IMR-90 (cell line): ENCODE data around the gene RNF180. TPM values are rescaled to one million over a fixed set of nuclear protein-coding genes. Genes with fewer than 3 reads are reported as not detected.

ENCODE experiments used
- ATAC-seq: fragments of 200-7000 bp; cut with Tn5 transposase; 2 replicates; pipeline ENCODE4 v1.9.1; 2020; ENCODE audit warnings: low read depth, mild to moderate bottlenecking, moderate library complexity
- BruUV-seq: library from RNA; stranded (reverse); fragments of 400-500 nt; replicated peaks from 2 replicates; lab custom pipeline; 2021; lab: Mats Ljungman, UMichigan
- CTCF ChIA-PET: fragments of 300-600 bp; formaldehyde crosslinking; extraction: SDS; loops from one replicate; lab custom pipeline; 2021; ENCODE audit warnings: antibody characterized with exemption; lab: Yijun Ruan, JAX
- POLR2A ChIA-PET: fragments of 300-600 bp; sonication (Branson Sonifier 250); formaldehyde crosslinking; loops from one replicate; lab custom pipeline; 2022; ENCODE audit warnings: antibody characterized with exemption; ENCODE audit not compliant: unreplicated experiment; lab: Charles Lee
- DNase-seq: peaks from one replicate; pipeline ENCODE4 v3.0.0; 2013
- H2AFZ ChIP-seq: replicated peaks from 2 replicates; pipeline ENCODE3; 2013; ENCODE audit warnings: low read length, mild to moderate bottlenecking; ENCODE audit not compliant: poor library complexity
- H2AK5ac ChIP-seq: 2 replicates; pipeline ENCODE4 v1.6.1; 2013; ENCODE audit warnings: low read depth, low read length, inconsistent platforms
- H2AK9ac ChIP-seq: replicated peaks from 2 replicates; pipeline ENCODE3; 2013; ENCODE audit warnings: mild to moderate bottlenecking, low read depth, low read length, moderate library complexity; ENCODE audit not compliant: poor library complexity
- H2BK120ac ChIP-seq: 2 replicates; pipeline ENCODE4 v1.6.1; 2013; ENCODE audit warnings: low read depth, low read length, inconsistent platforms
- H2BK15ac ChIP-seq: 3 replicates; pipeline ENCODE4 v1.6.1; 2013; ENCODE audit warnings: low read depth, low read length, inconsistent platforms
- H2BK20ac ChIP-seq: 2 replicates; pipeline ENCODE4 v1.6.1; 2013; ENCODE audit warnings: low read depth, mild to moderate bottlenecking, inconsistent platforms, low read length, moderate library complexity
- H2BK5ac ChIP-seq: 2 replicates; pipeline ENCODE4 v1.6.1; 2013; ENCODE audit warnings: mild to moderate bottlenecking, low read depth, low read length, inconsistent platforms; ENCODE audit not compliant: poor library complexity, severe bottlenecking
- H3K14ac ChIP-seq: replicated peaks from 2 replicates; pipeline ENCODE4 v1.6.1; 2013; ENCODE audit warnings: low read depth, low read length, inconsistent platforms
- H3K18ac ChIP-seq: 2 replicates; pipeline ENCODE4 v1.6.1; 2013; ENCODE audit warnings: low read depth, low read length, control low read depth
- H3K23ac ChIP-seq: 2 replicates; pipeline ENCODE4 v1.6.1; 2013; ENCODE audit warnings: low read depth, low read length, inconsistent platforms
- H3K27ac ChIP-seq: 2 replicates; pipeline ENCODE4 v1.5.1; 2013; ENCODE audit warnings: mild to moderate bottlenecking, control low read depth, low read length; ENCODE audit not compliant: insufficient read depth
- H3K27me3 ChIP-seq: 2 replicates; pipeline ENCODE4 v1.6.1; 2013; ENCODE audit warnings: low read length; ENCODE audit not compliant: control insufficient read depth, insufficient read depth
- H3K36me3 ChIP-seq: 2 replicates; pipeline ENCODE4 v1.6.1; 2013; ENCODE audit warnings: low read length, mixed read lengths; ENCODE audit not compliant: control insufficient read depth, insufficient read depth
- H3K4ac ChIP-seq: 2 replicates; pipeline ENCODE4 v1.6.1; 2013; ENCODE audit warnings: low read depth, low read length, inconsistent platforms
- H3K4me1 ChIP-seq: 2 replicates; pipeline ENCODE4 v1.6.1; 2013; ENCODE audit warnings: low read length, mixed read lengths; ENCODE audit not compliant: control insufficient read depth, insufficient read depth
- H3K4me2 ChIP-seq: 2 replicates; pipeline ENCODE4 v1.6.1; 2013; ENCODE audit warnings: low read depth, mild to moderate bottlenecking, control low read depth, low read length, moderate library complexity
- H3K4me3 ChIP-seq: 2 replicates; pipeline ENCODE4 v1.5.1; 2013; ENCODE audit warnings: low read depth, mild to moderate bottlenecking, control low read depth, low read length, moderate library complexity; ENCODE audit not compliant: insufficient read depth
- H3K56ac ChIP-seq: 2 replicates; pipeline ENCODE4 v1.6.1; 2013; ENCODE audit warnings: low read length, inconsistent platforms; ENCODE audit not compliant: insufficient read depth; ENCODE audit errors: extremely low read depth
- H3K79me1 ChIP-seq, 2 experiments: 2 replicates each; pipeline ENCODE4 v1.6.1; 2013; ENCODE audit warnings: low read length in 2 of 2, inconsistent platforms in 1 of 2, low read depth in 1 of 2
- H3K9ac ChIP-seq: 2 replicates; pipeline ENCODE4 v1.6.1; 2013; ENCODE audit warnings: low read depth, low read length, control low read depth
- H3K9me1 ChIP-seq: 2 replicates; pipeline ENCODE4 v1.6.1; 2013; ENCODE audit warnings: low read length, inconsistent platforms; ENCODE audit not compliant: insufficient read depth
- H3K9me3 ChIP-seq: 2 replicates; pipeline ENCODE4 v1.6.1; 2013; ENCODE audit warnings: low read length; ENCODE audit not compliant: control insufficient read depth, insufficient read depth
- H4K20me1 ChIP-seq: 2 replicates; pipeline ENCODE4 v1.6.1; 2013; ENCODE audit warnings: low read length, inconsistent platforms; ENCODE audit not compliant: insufficient read depth
- H4K5ac ChIP-seq: 2 replicates; pipeline ENCODE4 v1.6.1; 2013; ENCODE audit warnings: mild to moderate bottlenecking, low read depth, low read length, control low read depth
- H4K8ac ChIP-seq, 2 experiments: 2 replicates each; pipeline ENCODE4 v1.6.1; 2013; ENCODE audit warnings: low read depth in 2 of 2, low read length in 2 of 2, control low read depth in 1 of 2, inconsistent platforms in 1 of 2
- H4K91ac ChIP-seq: 2 replicates; pipeline ENCODE4 v1.6.1; 2013; ENCODE audit warnings: low read depth, low read length, inconsistent platforms; ENCODE audit not compliant: insufficient read depth
- CEBPB ChIP-seq: IDR thresholded peaks from 2 replicates; pipeline ENCODE4 v1.6.1; 2012; ENCODE audit warnings: low read depth, low read length, improper control_type of control experiment
- SMC3 ChIP-seq: fragments of 150-350 bp; IDR thresholded peaks from 2 replicates; pipeline ENCODE4 v1.6.1; 2016; ENCODE audit warnings: low read depth, mild to moderate bottlenecking, antibody characterized with exemption, low read length, moderate library complexity
- WGBS, 2 experiments: methylation state at CpG; one replicate each; pipeline versions ENCODE4 v1.1.5 to v1.1.7; 2013; ENCODE audit warnings: missing lambda C conversion rate in 2 of 2; ENCODE audit not compliant: insufficient read length in 1 of 2; ENCODE audit errors: extremely low coverage in 2 of 2; 5-methylcytosine and 5-hydroxymethylcytosine counted together
- dilution Hi-C: fragments of 300-500 bp; cut with HindIII; formaldehyde crosslinking; loops from one replicate; pipeline ENCODE4 v1.14.3; 2018; ENCODE audit warnings: low sequenced_read_pairs; ENCODE audit not compliant: unreplicated experiment
- in situ Hi-C: fragments of 300-500 bp; cut with MboI; formaldehyde crosslinking; loops from 3 replicates; pipeline ENCODE4 v1.14.3; 2019; ENCODE audit warnings: low sequenced_read_pairs, inconsistent platforms, mixed read lengths
- intact Hi-C: fragments of 100-400 bp; cut with micrococcal nuclease; formaldehyde crosslinking; loops from 2 replicates; pipeline ENCODE4 v1.10.0; 2022
- polyA plus RNA-seq, 3 experiments: library from polyadenylated mRNA; depleted of rRNA; stranded (reverse); fragments of >200 nt; gene quantifications; 2 replicates each; pipeline ENCODE4 v1.2.3, GENCODE V29; 2012; ENCODE audit warnings: low replicate concordance in 1 of 3
- total RNA-seq: library from RNA; depleted of rRNA; stranded (reverse); fragments of >200 nt; gene quantifications from 2 replicates; pipeline ENCODE4 v1.2.3, GENCODE V29; 2012

Gene RNF180
- total and polyA plus RNA-seq, 2 of the 4 experiments (the other 2 are of a cell fraction), result 0.02 to 0.36 TPM

DNA sequence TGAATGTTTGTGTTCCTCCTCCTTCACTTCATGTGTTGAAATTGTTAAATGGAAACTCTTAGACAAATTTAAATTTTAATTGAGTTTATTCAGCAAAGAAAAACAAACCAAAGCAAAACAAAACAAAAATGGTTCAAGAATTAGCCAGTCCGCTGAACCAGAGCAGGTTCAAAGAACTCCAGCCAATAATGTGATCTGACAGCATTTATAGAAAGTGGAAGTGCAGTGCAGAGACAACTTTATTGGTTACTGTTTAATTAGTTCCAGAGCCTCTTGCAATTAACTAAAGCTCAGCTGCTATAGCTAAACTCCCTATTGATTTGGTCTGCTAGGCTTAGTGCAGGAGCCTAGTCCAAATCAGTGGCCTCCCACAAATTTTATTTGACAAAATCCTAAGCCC, 132.9 kb downstream of the RNF180 start:
- ATAC-seq, result no peak
- H4K8ac ChIP-seq, result no peak overlapping the region
- DNase-seq, result no peak
- no peak overlapping the region for H3K9ac ChIP-seq
- no peak overlapping the region for H3K56ac ChIP-seq
- no peak overlapping the region for H3K4ac ChIP-seq
- no peak overlapping the region for H4K5ac ChIP-seq
- H4K91ac ChIP-seq, result no peak overlapping the region
- no peak overlapping the region for H2AK9ac ChIP-seq
- no peak overlapping the region for H3K18ac ChIP-seq
- no peaks in the 10 kb centered on the region for H3K9me1 ChIP-seq
- no CpG with 5 or more reads among the region's 1 CpG for WGBS, 2 experiments
- no peak overlapping the region for H2AFZ ChIP-seq
- H2BK15ac ChIP-seq, result no peak overlapping the region
- no peak overlapping the region for H3K4me2 ChIP-seq
- H3K4me3 ChIP-seq, result no peak overlapping the region
- H2BK5ac ChIP-seq, result no peak overlapping the region
- intact Hi-C loops (no loop called here), in situ Hi-C loops (no loop called here), dilution Hi-C loops (no loop called here)
- no peak overlapping the region for H3K14ac ChIP-seq
- H3K9me3 ChIP-seq, result no peaks in the 10 kb centered on the region
- POLR2A ChIA-PET, result no interaction called here
- BruUV-seq, result no TSS peak
- H3K23ac ChIP-seq, result no peak overlapping the region
- no peaks in the 10 kb centered on the region for H4K20me1 ChIP-seq
- H2BK120ac ChIP-seq, result no peak overlapping the region
- H2BK20ac ChIP-seq, result no peak overlapping the region
- no peaks in the 10 kb centered on the region for H3K4me1 ChIP-seq
- no peaks in the 10 kb centered on the region for H3K36me3 ChIP-seq
- no peak overlapping the region for H3K27ac ChIP-seq
- CTCF ChIA-PET, result no interaction called here
- no peaks in the 10 kb centered on the region for H3K27me3 ChIP-seq
- no peak overlapping the region for H2AK5ac ChIP-seq
- H3K79me1 ChIP-seq, result no peaks in the 10 kb centered on the region
- no peak for TF ChIP-seq CEBPB
- TF ChIP-seq SMC3, result no peak
